Lower leg skin (tissue), 4 donors: ENCODE data around the gene TSPAN11. TPM values are rescaled to one million over a fixed set of nuclear protein-coding genes. Genes with fewer than 3 reads are reported as not detected.

Experiments used
- DNase-seq, 2 donors: peaks; one replicate each; pipeline ENCODE4 v3.0.0-alpha.2; 2019; ENCODE audit warnings: low spot score in 2 of 2
- H3K4me3 ChIP-seq: fragments of 200-600 bp; sonication (generic); 2 replicates; pipeline ENCODE4 v1.5.1; 2017; ENCODE audit warnings: mild to moderate bottlenecking, low read depth; ENCODE audit not compliant: poor library complexity, severe bottlenecking
- POLR2A ChIP-seq, 2 donors: fragments of 450-650 bp; IDR thresholded peaks; one replicate each; pipeline ENCODE4 v1.6.1; 2016 to 2017; ENCODE audit warnings: antibody characterized with exemption in 2 of 2, mild to moderate bottlenecking in 1 of 2, moderate library complexity in 1 of 2
- WGBS, 2 donors: methylation state at CpG; one replicate each; pipeline ENCODE4 v1.1.5; 2018; 5-methylcytosine and 5-hydroxymethylcytosine counted together
- intact Hi-C: fragments of 100-400 bp; cut with DNase I; formaldehyde crosslinking; loops from one replicate; pipeline ENCODE4 v1.15.0; 2023; ENCODE audit warnings: low total_unique reads
- total RNA-seq, 4 donors: library from RNA; depleted of rRNA; stranded (reverse); fragments of >200 nt; gene quantifications; one replicate each; pipeline ENCODE4 v1.1.0, GENCODE V29; 2016
- TF ChIP-seq, protein P1 (sequence below), 3 donors: fragments of 450-650 bp; IDR thresholded peaks; one replicate each; pipeline ENCODE4 v1.5.1; 2016; ENCODE audit warnings: antibody characterized with exemption in 3 of 3, mild to moderate bottlenecking in 3 of 3, moderate library complexity in 2 of 3

The TSPAN11 gene
- total RNA-seq, 4 donors from 2014 or later: 1.3 to 5.4 (median 2.2) TPM

DNA sequence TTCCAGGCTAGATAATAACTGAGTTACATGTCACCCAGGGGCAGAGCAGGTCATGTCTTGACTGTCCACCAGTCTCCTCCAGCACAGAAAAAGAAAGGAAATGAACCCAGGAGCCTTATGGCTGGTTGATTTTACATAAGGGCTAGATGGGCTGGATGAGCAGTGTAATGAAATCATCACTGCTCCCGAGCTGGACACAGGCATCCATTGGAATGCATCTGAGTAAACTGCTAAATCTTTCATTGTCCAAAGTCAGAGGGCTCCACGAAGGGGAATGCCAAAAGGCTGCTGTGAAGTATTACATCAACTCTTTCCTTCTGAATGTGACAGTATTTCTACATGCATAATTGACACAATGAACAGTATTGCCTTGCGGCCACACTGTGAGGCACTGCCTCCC, 30.1 kb upstream of the TSPAN11 start:
- TF ChIP-seq, protein P1, sequence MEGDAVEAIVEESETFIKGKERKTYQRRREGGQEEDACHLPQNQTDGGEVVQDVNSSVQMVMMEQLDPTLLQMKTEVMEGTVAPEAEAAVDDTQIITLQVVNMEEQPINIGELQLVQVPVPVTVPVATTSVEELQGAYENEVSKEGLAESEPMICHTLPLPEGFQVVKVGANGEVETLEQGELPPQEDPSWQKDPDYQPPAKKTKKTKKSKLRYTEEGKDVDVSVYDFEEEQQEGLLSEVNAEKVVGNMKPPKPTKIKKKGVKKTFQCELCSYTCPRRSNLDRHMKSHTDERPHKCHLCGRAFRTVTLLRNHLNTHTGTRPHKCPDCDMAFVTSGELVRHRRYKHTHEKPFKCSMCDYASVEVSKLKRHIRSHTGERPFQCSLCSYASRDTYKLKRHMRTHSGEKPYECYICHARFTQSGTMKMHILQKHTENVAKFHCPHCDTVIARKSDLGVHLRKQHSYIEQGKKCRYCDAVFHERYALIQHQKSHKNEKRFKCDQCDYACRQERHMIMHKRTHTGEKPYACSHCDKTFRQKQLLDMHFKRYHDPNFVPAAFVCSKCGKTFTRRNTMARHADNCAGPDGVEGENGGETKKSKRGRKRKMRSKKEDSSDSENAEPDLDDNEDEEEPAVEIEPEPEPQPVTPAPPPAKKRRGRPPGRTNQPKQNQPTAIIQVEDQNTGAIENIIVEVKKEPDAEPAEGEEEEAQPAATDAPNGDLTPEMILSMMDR (IDR thresholded peaks at IDR 0.05): no peak
- no peak for TF ChIP-seq POLR2A (IDR thresholded peaks at IDR 0.05)
- no peak for DNase-seq
- intact Hi-C loops: no loop called here
- H3K4me3 ChIP-seq: no peak overlapping the region
- WGBS, 2 donors: 34 to 64% methylated on average over 3 of the region's 3 CpGs

DNA sequence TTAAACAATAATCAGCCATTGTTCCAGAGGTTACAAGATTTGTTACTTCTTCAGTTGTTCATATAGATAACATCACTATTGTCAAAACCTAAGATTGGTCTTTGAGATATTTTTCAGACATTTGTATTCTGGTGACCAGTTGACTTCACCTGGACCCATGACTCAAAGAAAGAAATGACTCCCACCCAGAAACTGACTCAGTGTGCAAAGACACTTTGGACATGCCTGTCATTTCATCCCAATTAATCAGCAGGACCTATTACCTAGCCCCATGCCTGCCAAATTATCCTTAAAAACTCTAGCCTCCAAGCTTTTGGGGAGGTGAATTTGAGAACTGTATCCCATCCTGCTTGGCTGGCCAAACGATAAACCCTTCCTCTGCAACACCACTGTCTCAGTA, 27.7 kb upstream of the TSPAN11 start:
- intact Hi-C loops: no loop called here
- no peak for DNase-seq
- no peak overlapping the region for H3K4me3 ChIP-seq
- TF ChIP-seq POLR2A (IDR thresholded peaks at IDR 0.05): no peak
- TF ChIP-seq, protein P1 (IDR thresholded peaks at IDR 0.05): no peak
- WGBS, 2 donors: 94% methylated on average over 1 of the region's 1 CpG

DNA sequence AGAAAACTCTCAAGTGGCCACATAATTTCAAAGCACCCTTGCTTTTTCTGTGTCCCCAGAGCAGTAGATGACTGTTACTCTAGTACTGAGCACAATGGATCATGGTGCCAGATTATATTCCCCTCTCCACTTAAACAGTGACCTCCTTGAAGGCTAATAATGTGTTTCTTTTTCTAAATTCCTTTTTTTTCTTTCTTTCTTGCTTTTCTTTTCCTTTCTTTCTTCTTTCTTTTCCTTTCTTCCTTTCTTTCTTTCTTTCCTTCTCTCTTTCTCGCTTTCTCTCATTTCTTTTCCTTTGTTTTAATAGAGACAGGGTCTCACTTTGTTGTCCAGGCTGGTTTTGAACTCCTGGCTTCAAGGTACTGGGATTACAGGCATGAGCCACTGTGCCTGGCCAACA, 26.2 kb upstream of the TSPAN11 start:
- 27 to 83% methylated on average over 1 of the region's 1 CpG for WGBS, 2 donors
- intact Hi-C loops: no loop called here

DNA sequence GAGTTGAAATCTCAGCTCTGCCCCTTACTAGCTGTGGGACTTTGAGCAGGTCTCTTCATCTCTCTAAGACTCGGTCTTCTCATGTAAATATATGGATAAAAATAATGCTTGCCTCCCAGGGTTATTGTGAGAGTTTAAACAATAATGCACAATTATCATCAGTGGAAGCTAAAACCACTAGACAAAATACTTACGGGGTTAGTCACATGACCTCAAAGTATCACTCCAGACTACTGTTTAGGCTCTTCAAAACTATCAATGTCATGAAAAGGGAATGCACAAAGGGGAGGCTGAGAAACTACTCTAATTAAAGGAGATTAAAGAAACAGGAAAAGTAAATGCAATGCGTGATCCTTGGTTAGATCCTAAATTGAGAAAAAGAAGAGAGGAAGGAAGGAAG, 24.5 kb upstream of the TSPAN11 start:
- TF ChIP-seq, protein P1 (IDR thresholded peaks at IDR 0.05): no peak
- TF ChIP-seq POLR2A (IDR thresholded peaks at IDR 0.05): no peak
- intact Hi-C loops: no loop called here
- 62% methylated on average over 3 of the region's 3 CpGs for WGBS, 2 donors
- no peak for DNase-seq
- H3K4me3 ChIP-seq: no peak overlapping the region

More for the DNA sequence above, 26.2 kb upstream of the TSPAN11 start:
- DNase-seq: no peak
- H3K4me3 ChIP-seq: no peak overlapping the region
- TF ChIP-seq POLR2A (IDR thresholded peaks at IDR 0.05): no peak
- TF ChIP-seq, protein P1 (IDR thresholded peaks at IDR 0.05): no peak

DNA sequence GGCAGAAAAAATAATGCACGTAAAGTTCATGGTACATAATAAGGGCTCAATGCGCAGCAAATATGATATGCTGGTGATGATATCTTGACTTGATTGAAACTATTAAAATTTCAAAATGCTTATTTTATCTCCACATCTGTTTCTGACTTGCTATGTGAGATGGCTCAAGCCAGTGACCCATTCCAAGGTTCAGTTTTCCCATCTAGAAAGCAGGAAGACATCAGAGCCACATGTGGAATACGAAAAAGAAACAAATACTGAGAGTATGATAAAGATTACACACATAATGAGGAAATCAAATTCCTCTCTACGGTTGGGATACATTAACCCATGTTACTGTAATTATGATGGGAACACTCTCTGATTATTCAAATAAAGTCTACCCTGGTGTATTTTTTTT, 24.0 kb upstream of the TSPAN11 start:
- no peak for DNase-seq
- TF ChIP-seq, protein P1 (IDR thresholded peaks at IDR 0.05): no peak
- no peak for TF ChIP-seq POLR2A (IDR thresholded peaks at IDR 0.05)
- intact Hi-C loops: no loop called here
- no peak overlapping the region for H3K4me3 ChIP-seq
- WGBS, 2 donors: 43 to 53% methylated on average over 4 of the region's 4 CpGs

DNA sequence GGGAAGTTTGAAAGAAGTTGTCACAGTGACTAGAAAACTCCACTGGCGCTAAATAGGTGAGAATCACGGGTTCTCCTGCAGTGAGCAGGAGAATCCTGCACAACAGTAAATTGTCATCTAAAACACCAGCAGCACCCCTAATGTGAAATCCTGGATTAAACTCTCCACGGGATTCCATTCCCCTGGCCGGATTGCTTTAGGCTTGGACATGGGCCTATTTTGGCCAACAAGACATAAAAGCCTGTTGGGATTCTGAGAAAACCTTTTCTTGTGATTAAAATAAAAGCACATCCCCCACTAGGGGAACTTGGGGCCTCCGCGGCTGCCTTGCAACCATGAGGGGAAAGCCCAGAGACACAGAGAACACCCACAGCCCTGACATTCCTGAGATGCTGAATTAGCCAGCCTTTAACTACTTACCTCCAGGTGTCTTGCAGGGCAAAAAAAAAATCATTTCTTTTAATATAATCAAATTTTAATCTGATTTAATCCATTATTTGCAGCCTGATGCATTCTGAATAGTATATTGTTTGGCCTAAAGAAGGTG, 21.0 kb upstream of the TSPAN11 start:
- no peak for DNase-seq
- intact Hi-C loops: no loop called here
- WGBS, 2 donors: 74 to 75% methylated on average over 6 of the region's 6 CpGs
- no peak overlapping the region for H3K4me3 ChIP-seq
- TF ChIP-seq, protein P1 (IDR thresholded peaks at IDR 0.05): no peak
- no peak for TF ChIP-seq POLR2A (IDR thresholded peaks at IDR 0.05)
